ENCODE measurements around the gene AKAP17A. TPM values are rescaled to one million over a fixed set of nuclear protein-coding genes. Genes with fewer than 3 reads are reported as not detected.

AKAP17A gene
- polyA plus RNA-seq, 1 donor (not counting 4 experiments of a cell fraction or from before 2014, with no cell fraction given), result 12.8 TPM

GRCh38 chrX:1593286-1594271 lies 2.2 kb downstream of the AKAP17A start:
- Histone ChIP-seq H3K36me3 (ENCODE audit: control insufficient read depth in 2 of 2, extremely low read depth in 1 of 2, insufficient read depth in 2 of 2, low read length in 2 of 2) (peaks cover 18 to 32% of the 10 kb centered on the region in 2 experiments), H3K79me2 (ENCODE audit: control insufficient read depth, insufficient read depth, low read length) (peaks cover 64% of the 10 kb centered on the region), H3K4me3 (ENCODE audit: control insufficient read depth in 2 of 3, extremely low read depth in 1 of 3, insufficient read depth in 2 of 3, low read depth in 1 of 3, low read length in 3 of 3) (peak overlapping the region; percentile 68 to 91 (median 83)), H2AFZ (ENCODE audit: control insufficient read depth, low read length) (no peak overlapping the region), H3K27ac (ENCODE audit: control insufficient read depth, insufficient read depth, low read length) (no peak overlapping the region), H3K9me1 (ENCODE audit: control insufficient read depth, extremely low read depth, insufficient read depth, low read length) (no peaks in the 10 kb centered on the region), H3K4me2 (ENCODE audit: control insufficient read depth, extremely low read depth, insufficient read depth, low read depth, low read length) (peak overlapping the region; percentile 90), H3K9me3 (ENCODE audit: control insufficient read depth, low read depth, low read length) (no peaks in the 10 kb centered on the region), H3K27me3 (ENCODE audit: control insufficient read depth, extremely low read depth, insufficient read depth, low read length) (no peaks in the 10 kb centered on the region), H3K9ac (ENCODE audit: control insufficient read depth, extremely low read depth, insufficient read depth, low read length) (peak overlapping the region; percentile 91), H3K4me1 (ENCODE audit: control insufficient read depth, extremely low read depth, insufficient read depth, low read length) (peaks cover 3% of the 10 kb centered on the region), H4K20me1 (ENCODE audit: control insufficient read depth, extremely low read depth, insufficient read depth, low read length) (no peaks in the 10 kb centered on the region)
- no peak for TF ChIP-seq CTCF (optimal IDR thresholded peaks at IDR 0.05 in 1 of 3, IDR thresholded peaks at IDR 0.05 in 1 of 3, conservative IDR thresholded peaks at IDR 0.05 in 1 of 3; ENCODE audit: extremely low read depth in 1 of 3, insufficient read depth in 2 of 3, low read length in 3 of 3)
- TF ChIP-seq EZH2 (IDR thresholded peaks at IDR 0.05; ENCODE audit: low read length), result no peak
- DNase-seq (ENCODE audit: low read depth, low spot score) (no peak), FAIRE-seq (no peak)
- dilution Hi-C loops (cut with MboI; ENCODE audit: extremely low pct_ligation_motif_present, low sequenced_read_pairs), result no loop called here

- H3K4me2 ChIP-seq (ENCODE audit: control insufficient read depth, extremely low read depth, insufficient read depth, low read depth, low read length), result no peak overlapping the region
- H3K4me1 ChIP-seq (ENCODE audit: control insufficient read depth, extremely low read depth, insufficient read depth, low read length), result peaks cover 3% of the 10 kb centered on the region
- FAIRE-seq (no peak), DNase-seq (ENCODE audit: low read depth, low spot score) (no peak)
- no peaks in the 10 kb centered on the region for H3K9me3 ChIP-seq (ENCODE audit: control insufficient read depth, low read depth, low read length)
- H2AFZ ChIP-seq (ENCODE audit: control insufficient read depth, low read length), result no peak overlapping the region
- peaks cover 21 to 45% of the 10 kb centered on the region in 2 experiments for H3K36me3 ChIP-seq (ENCODE audit: control insufficient read depth in 2 of 2, extremely low read depth in 1 of 2, insufficient read depth in 2 of 2, low read length in 2 of 2)
- no peak overlapping the region for H3K27ac ChIP-seq (ENCODE audit: control insufficient read depth, insufficient read depth, low read length)
- H3K27me3 ChIP-seq (ENCODE audit: control insufficient read depth, extremely low read depth, insufficient read depth, low read length), result no peaks in the 10 kb centered on the region
- H3K79me2 ChIP-seq (ENCODE audit: control insufficient read depth, insufficient read depth, low read length), result peaks cover 68% of the 10 kb centered on the region
- no peaks in the 10 kb centered on the region for H3K9me1 ChIP-seq (ENCODE audit: control insufficient read depth, extremely low read depth, insufficient read depth, low read length)
- no peak for TF ChIP-seq EZH2 (IDR thresholded peaks at IDR 0.05; ENCODE audit: low read length)
- TF ChIP-seq CTCF (optimal IDR thresholded peaks at IDR 0.05 in 1 of 3, IDR thresholded peaks at IDR 0.05 in 1 of 3, conservative IDR thresholded peaks at IDR 0.05 in 1 of 3; ENCODE audit: extremely low read depth in 1 of 3, insufficient read depth in 2 of 3, low read length in 3 of 3), result no peak
- H4K20me1 ChIP-seq (ENCODE audit: control insufficient read depth, extremely low read depth, insufficient read depth, low read length), result no peaks in the 10 kb centered on the region
- dilution Hi-C loops (cut with MboI; ENCODE audit: extremely low pct_ligation_motif_present, low sequenced_read_pairs), result no loop called here
- no peak overlapping the region for H3K9ac ChIP-seq (ENCODE audit: control insufficient read depth, extremely low read depth, insufficient read depth, low read length)
- H3K4me3 ChIP-seq (ENCODE audit: control insufficient read depth in 2 of 3, extremely low read depth in 1 of 3, insufficient read depth in 2 of 3, low read depth in 1 of 3, low read length in 3 of 3), result no peak overlapping the region
Observed at GRCh38 chrX:1595711-1596060, 4.3 kb downstream of the AKAP17A start.
